K562 (cell line): ENCODE data around the gene GJC2. TPM values are rescaled to one million over a fixed set of nuclear protein-coding genes. Genes with fewer than 3 reads are reported as not detected.

Source experiments
- ATAC-seq: fragments of 200-7000 bp; cut with Tn5 transposase; 3 replicates; pipeline ENCODE4 v1.9.1; 2020; ENCODE audit warnings: moderate library complexity
- BruUV-seq: library from RNA; stranded (reverse); fragments of 400-500 nt; replicated peaks from 2 replicates; lab custom pipeline; 2021; lab: Mats Ljungman, UMichigan
- CTCF ChIA-PET: fragments of 300-600 bp; formaldehyde crosslinking; extraction: SDS; loops from one replicate; lab custom pipeline; 2021; ENCODE audit warnings: low intra/inter-chr PET ratio; lab: Yijun Ruan, JAX
- POLR2A ChIA-PET: fragments of 300-600, 350-650 bp; sonication (Branson Sonifier 250); formaldehyde crosslinking; extraction: SDS; loops from one replicate; lab custom pipeline; 2021; ENCODE audit warnings: antibody characterized with exemption, inconsistent platforms; lab: Yijun Ruan, JAX
- DNase-seq, 4 experiments: peaks; one replicate each; pipeline versions ENCODE4 v3.0.0 to v3.0.0-alpha.2; 2011 to 2018; ENCODE audit warnings: low spot score in 3 of 4, mixed read lengths in 3 of 4; ENCODE audit errors: extremely low read depth in 1 of 4
- FAIRE-seq: peaks from 2 replicates; lab custom pipeline; 2011; peaks lifted over from hg19 to GRCh38; lab: Jason Lieb, UNC
- H2AFZ ChIP-seq: 2 replicates; pipeline ENCODE4 v1.6.0; 2011; ENCODE audit warnings: low read depth, low read length, control low read depth, inconsistent platforms
- H3K27ac ChIP-seq: fragments of 200-600 bp; 3 replicates; pipeline ENCODE4 v1.8.0; 2011; ENCODE audit warnings: low read depth, mild to moderate bottlenecking, control low read depth, inconsistent platforms, low read length, moderate library complexity, mixed read lengths; ENCODE audit errors: extremely low read depth
- H3K27me3 ChIP-seq, 2 experiments: fragments of 300-600 bp in 1 of 2; 2 replicates in 1 of 2; 3 replicates in 1 of 2; pipeline versions ENCODE4 v1.6.0 to v1.8.0; 2011; ENCODE audit warnings: inconsistent platforms in 2 of 2, low read length in 2 of 2, mild to moderate bottlenecking in 1 of 2, mixed read lengths in 1 of 2, moderate library complexity in 1 of 2; ENCODE audit not compliant: control insufficient read depth in 2 of 2, insufficient read depth in 2 of 2
- H3K36me3 ChIP-seq: fragments of 300-600 bp; 3 replicates; pipeline ENCODE4 v1.8.0; 2011; ENCODE audit warnings: mild to moderate bottlenecking, low read length, inconsistent platforms; ENCODE audit not compliant: control insufficient read depth, insufficient read depth
- H3K4me1 ChIP-seq, 2 experiments: fragments of 200-600 bp in 1 of 2; replicated peaks in 1 of 2; 2 replicates in 1 of 2; 3 replicates in 1 of 2; pipeline versions ENCODE4 v1.5.1 to v1.8.0; 2011; ENCODE audit warnings: inconsistent platforms in 2 of 2, low read length in 2 of 2, mild to moderate bottlenecking in 1 of 2, mixed read lengths in 1 of 2, moderate library complexity in 1 of 2; ENCODE audit not compliant: control insufficient read depth in 2 of 2, insufficient read depth in 2 of 2
- H3K4me2 ChIP-seq: 2 replicates; pipeline ENCODE4 v1.6.1; 2011; ENCODE audit warnings: low read length, control low read depth, inconsistent platforms, mixed read lengths; ENCODE audit not compliant: insufficient read depth
- H3K4me3 ChIP-seq: fragments of 200-600 bp; sonication (generic), shearing (Covaris generic); 2 replicates; pipeline ENCODE4 v1.5.1; 2016; ENCODE audit warnings: control low read depth, inconsistent platforms
- H3K79me2 ChIP-seq: fragments of 200-600 bp; 3 replicates; pipeline ENCODE4 v1.8.0; 2011; ENCODE audit warnings: low read length, inconsistent platforms; ENCODE audit not compliant: control insufficient read depth, insufficient read depth
- H3K9ac ChIP-seq, 2 experiments: 2 replicates each; pipeline versions ENCODE4 v1.6.0 to v1.6.1; 2011; ENCODE audit warnings: low read depth in 2 of 2, low read length in 2 of 2, control low read depth in 1 of 2, inconsistent platforms in 1 of 2, mild to moderate bottlenecking in 1 of 2, mixed read lengths in 1 of 2; ENCODE audit not compliant: insufficient read depth in 1 of 2
- H3K9me1 ChIP-seq: one replicate; pipeline ENCODE4 v1.6.0; 2011; ENCODE audit warnings: inconsistent platforms, mild to moderate bottlenecking, low read length, moderate library complexity; ENCODE audit not compliant: control insufficient read depth, insufficient read depth
- H3K9me3 ChIP-seq: replicated peaks from 2 replicates; pipeline ENCODE4 v1.5.1; 2011; ENCODE audit warnings: low read depth, low read length, inconsistent platforms; ENCODE audit not compliant: control insufficient read depth, insufficient read depth
- H4K20me1 ChIP-seq: replicated peaks from 2 replicates; pipeline ENCODE4 v1.6.1; 2011; ENCODE audit warnings: low read length, inconsistent platforms, mixed read lengths; ENCODE audit not compliant: control insufficient read depth, insufficient read depth
- HNRNPK ChIP-seq: fragments of 200-400 bp; formaldehyde crosslinking; IDR thresholded peaks from one replicate; pipeline ENCODE4 v1.6.1; 2018; ENCODE audit warnings: mild to moderate bottlenecking, low read depth, low read length; ENCODE audit not compliant: poor library complexity, severe bottlenecking
- L3MBTL2 ChIP-seq: fragments of 450-650 bp; IDR thresholded peaks from 2 replicates; pipeline ENCODE4 v1.6.1; 2016; ENCODE audit warnings: mild to moderate bottlenecking, moderate library complexity
- WGBS: fragments of 100-300 bp; shearing (Covaris generic); methylation state at CpG from one replicate; pipeline ENCODE4 v1.1.6; 2016; ENCODE audit warnings: low coverage, mixed read lengths; ENCODE audit not compliant: insufficient coverage; ENCODE audit errors: missing lambda C conversion rate; 5-methylcytosine and 5-hydroxymethylcytosine counted together
- in situ Hi-C: fragments of 300-500 bp; cut with MboI; formaldehyde crosslinking; loops from 4 replicates; pipeline ENCODE4 v1.15.0; 2018; ENCODE audit warnings: inconsistent platforms, mixed read lengths
- intact Hi-C: fragments of 100-400 bp; cut with micrococcal nuclease; formaldehyde crosslinking; loops from 2 replicates; pipeline ENCODE4 v1.14.2; 2022
- polyA plus RNA-seq, 8 experiments: library from polyadenylated mRNA; depleted of rRNA in 4 of 8; stranded (reverse) in 5 of 8; unstranded in 3 of 8; fragments of >200 nt; fragmentation: Nextera tagmentation in 2 of 8; fragmentation: Illumina TruSeq in 1 of 8; extraction: Ambion mirVana in 2 of 8; extraction: Trizol in 1 of 8; gene quantifications; 2 replicates each; pipeline versions ENCODE4 v1.2.1 to v1.2.3, GENCODE V29; 2011 to 2014; ENCODE audit warnings: inconsistent platforms in 1 of 8, missing spikeins in 1 of 8
- total RNA-seq, 7 experiments: library from RNA; depleted of rRNA in 6 of 7; stranded (reverse); fragments of >200 nt in 6 of 7; fragmentation: Illumina TruSeq in 2 of 7; extraction: Trizol in 2 of 7; gene quantifications; 2 replicates each; pipeline versions ENCODE4 v1.2.1 to v1.2.3, GENCODE V29; 2011 to 2021; ENCODE audit warnings: low replicate concordance in 1 of 7
- TF ChIP-seq, protein P1 (sequence below): fragments of 450-650 bp; IDR thresholded peaks from 2 replicates; pipeline ENCODE4 v1.6.1; 2016; ENCODE audit warnings: mild to moderate bottlenecking, moderate library complexity

GJC2 gene
- total and polyA plus RNA-seq, 9 of the 15 experiments (the other 6 are each of a cell fraction or from before 2014, with no cell fraction given) = 0.03 to 0.62 (median 0.11) TPM; not detected in 2

DNA sequence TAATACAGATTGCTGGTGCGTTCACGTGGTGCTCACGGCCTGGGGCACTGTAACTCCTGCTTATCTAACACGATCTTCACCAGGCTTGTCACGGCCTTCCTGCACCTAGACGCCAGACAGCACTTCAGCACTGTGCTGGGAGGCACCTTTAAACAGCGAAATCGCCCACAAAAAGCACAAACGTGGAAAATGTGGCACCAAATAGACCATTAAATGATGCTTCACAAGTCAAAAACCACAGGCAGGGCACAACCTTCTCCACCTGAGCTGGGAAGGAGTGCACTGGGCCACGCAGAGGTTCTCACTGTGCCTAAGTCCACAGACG, 35.9 kb downstream of the GJC2 start:
- Histone ChIP-seq H3K4me1 (peaks cover 0 to under 1% of the 10 kb centered on the region in 2 experiments; a peak in 2 of 5 replicates), H2AFZ (no peak overlapping the region), H3K27me3 (no peaks in the 10 kb centered on the region), H3K36me3 (no peaks in the 10 kb centered on the region), H3K79me2 (no peaks in the 10 kb centered on the region), H3K9me3 (no peaks in the 10 kb centered on the region), H3K9ac (no peak overlapping the region; a peak in 1 of 4 replicates), H3K27ac (no peak overlapping the region), H3K9me1 (no peaks in the 10 kb centered on the region), H4K20me1 (no peaks in the 10 kb centered on the region), H3K4me2 (no peak overlapping the region), H3K4me3 (no peak overlapping the region)
- POLR2A ChIA-PET = interaction anchor here (1.0 kb wide), 1 partner anchor 12 kb away, joined by 3 read pairs; no protein-coding TSS in a partner anchor
- ATAC-seq (peak; percentile 30; the same call in 1 of the 3 replicates), FAIRE-seq (peak; percentile 55), DNase-seq (no peak)
- 15% methylated on average over 11 of the region's 11 CpGs for WGBS
- intact Hi-C loops = no loop called here
- TF ChIP-seq HNRNPK = no peak
- TF ChIP-seq, protein P1, sequence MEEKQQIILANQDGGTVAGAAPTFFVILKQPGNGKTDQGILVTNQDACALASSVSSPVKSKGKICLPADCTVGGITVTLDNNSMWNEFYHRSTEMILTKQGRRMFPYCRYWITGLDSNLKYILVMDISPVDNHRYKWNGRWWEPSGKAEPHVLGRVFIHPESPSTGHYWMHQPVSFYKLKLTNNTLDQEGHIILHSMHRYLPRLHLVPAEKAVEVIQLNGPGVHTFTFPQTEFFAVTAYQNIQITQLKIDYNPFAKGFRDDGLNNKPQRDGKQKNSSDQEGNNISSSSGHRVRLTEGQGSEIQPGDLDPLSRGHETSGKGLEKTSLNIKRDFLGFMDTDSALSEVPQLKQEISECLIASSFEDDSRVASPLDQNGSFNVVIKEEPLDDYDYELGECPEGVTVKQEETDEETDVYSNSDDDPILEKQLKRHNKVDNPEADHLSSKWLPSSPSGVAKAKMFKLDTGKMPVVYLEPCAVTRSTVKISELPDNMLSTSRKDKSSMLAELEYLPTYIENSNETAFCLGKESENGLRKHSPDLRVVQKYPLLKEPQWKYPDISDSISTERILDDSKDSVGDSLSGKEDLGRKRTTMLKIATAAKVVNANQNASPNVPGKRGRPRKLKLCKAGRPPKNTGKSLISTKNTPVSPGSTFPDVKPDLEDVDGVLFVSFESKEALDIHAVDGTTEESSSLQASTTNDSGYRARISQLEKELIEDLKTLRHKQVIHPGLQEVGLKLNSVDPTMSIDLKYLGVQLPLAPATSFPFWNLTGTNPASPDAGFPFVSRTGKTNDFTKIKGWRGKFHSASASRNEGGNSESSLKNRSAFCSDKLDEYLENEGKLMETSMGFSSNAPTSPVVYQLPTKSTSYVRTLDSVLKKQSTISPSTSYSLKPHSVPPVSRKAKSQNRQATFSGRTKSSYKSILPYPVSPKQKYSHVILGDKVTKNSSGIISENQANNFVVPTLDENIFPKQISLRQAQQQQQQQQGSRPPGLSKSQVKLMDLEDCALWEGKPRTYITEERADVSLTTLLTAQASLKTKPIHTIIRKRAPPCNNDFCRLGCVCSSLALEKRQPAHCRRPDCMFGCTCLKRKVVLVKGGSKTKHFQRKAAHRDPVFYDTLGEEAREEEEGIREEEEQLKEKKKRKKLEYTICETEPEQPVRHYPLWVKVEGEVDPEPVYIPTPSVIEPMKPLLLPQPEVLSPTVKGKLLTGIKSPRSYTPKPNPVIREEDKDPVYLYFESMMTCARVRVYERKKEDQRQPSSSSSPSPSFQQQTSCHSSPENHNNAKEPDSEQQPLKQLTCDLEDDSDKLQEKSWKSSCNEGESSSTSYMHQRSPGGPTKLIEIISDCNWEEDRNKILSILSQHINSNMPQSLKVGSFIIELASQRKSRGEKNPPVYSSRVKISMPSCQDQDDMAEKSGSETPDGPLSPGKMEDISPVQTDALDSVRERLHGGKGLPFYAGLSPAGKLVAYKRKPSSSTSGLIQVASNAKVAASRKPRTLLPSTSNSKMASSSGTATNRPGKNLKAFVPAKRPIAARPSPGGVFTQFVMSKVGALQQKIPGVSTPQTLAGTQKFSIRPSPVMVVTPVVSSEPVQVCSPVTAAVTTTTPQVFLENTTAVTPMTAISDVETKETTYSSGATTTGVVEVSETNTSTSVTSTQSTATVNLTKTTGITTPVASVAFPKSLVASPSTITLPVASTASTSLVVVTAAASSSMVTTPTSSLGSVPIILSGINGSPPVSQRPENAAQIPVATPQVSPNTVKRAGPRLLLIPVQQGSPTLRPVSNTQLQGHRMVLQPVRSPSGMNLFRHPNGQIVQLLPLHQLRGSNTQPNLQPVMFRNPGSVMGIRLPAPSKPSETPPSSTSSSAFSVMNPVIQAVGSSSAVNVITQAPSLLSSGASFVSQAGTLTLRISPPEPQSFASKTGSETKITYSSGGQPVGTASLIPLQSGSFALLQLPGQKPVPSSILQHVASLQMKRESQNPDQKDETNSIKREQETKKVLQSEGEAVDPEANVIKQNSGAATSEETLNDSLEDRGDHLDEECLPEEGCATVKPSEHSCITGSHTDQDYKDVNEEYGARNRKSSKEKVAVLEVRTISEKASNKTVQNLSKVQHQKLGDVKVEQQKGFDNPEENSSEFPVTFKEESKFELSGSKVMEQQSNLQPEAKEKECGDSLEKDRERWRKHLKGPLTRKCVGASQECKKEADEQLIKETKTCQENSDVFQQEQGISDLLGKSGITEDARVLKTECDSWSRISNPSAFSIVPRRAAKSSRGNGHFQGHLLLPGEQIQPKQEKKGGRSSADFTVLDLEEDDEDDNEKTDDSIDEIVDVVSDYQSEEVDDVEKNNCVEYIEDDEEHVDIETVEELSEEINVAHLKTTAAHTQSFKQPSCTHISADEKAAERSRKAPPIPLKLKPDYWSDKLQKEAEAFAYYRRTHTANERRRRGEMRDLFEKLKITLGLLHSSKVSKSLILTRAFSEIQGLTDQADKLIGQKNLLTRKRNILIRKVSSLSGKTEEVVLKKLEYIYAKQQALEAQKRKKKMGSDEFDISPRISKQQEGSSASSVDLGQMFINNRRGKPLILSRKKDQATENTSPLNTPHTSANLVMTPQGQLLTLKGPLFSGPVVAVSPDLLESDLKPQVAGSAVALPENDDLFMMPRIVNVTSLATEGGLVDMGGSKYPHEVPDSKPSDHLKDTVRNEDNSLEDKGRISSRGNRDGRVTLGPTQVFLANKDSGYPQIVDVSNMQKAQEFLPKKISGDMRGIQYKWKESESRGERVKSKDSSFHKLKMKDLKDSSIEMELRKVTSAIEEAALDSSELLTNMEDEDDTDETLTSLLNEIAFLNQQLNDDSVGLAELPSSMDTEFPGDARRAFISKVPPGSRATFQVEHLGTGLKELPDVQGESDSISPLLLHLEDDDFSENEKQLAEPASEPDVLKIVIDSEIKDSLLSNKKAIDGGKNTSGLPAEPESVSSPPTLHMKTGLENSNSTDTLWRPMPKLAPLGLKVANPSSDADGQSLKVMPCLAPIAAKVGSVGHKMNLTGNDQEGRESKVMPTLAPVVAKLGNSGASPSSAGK = peak; percentile 24; the same call in 1 of the 2 replicates
- TF ChIP-seq L3MBTL2 = peak; percentile 75
- in situ Hi-C loops = no loop called here
- no TSS peak for BruUV-seq
- CTCF ChIA-PET = no interaction called here
